Measurements from ENCODE around the gene NCBP2L.

NCBP2L gene

GRCh38 chrX:107752714-107753113, 24.8 kb upstream of the NCBP2L start:
- DNase-seq (ENCODE audit: low spot score), result no peak

- DNase-seq (ENCODE audit: low spot score), result no peak
These were observed 24.3 kb upstream of the NCBP2L start for GRCh38 chrX:107753187-107753586.

GRCh38 chrX:107755721-107756120, 21.8 kb upstream of the NCBP2L start:
- no peak for DNase-seq (ENCODE audit: low spot score)

- DNase-seq (ENCODE audit: low spot score), result no peak
These were observed 19.2 kb upstream of the NCBP2L start for GRCh38 chrX:107758231-107758766.

GRCh38 chrX:107760304-107761077, 17.0 kb upstream of the NCBP2L start:
- DNase-seq (ENCODE audit: low spot score), result no peak

- no peak for DNase-seq (ENCODE audit: low spot score)
These were observed 13.9 kb upstream of the NCBP2L start for GRCh38 chrX:107763647-107764046.

- DNase-seq (ENCODE audit: low spot score), result no peak
These were observed 12.5 kb upstream of the NCBP2L start for GRCh38 chrX:107764845-107765608.

- DNase-seq (ENCODE audit: low spot score), result peak; percentile 23
These were observed 10.9 kb upstream of the NCBP2L start for GRCh38 chrX:107766470-107767150.

- DNase-seq (ENCODE audit: low spot score), result no peak
These were observed 9.5 kb upstream of the NCBP2L start for GRCh38 chrX:107768051-107768450.

GRCh38 chrX:107769581-107770317, 7.8 kb upstream of the NCBP2L start:
- DNase-seq (ENCODE audit: low spot score), result no peak

GRCh38 chrX:107773206-107773605, 4.3 kb upstream of the NCBP2L start:
- no peak for DNase-seq (ENCODE audit: low spot score)

- DNase-seq (ENCODE audit: low spot score), result no peak
These were observed 3.6 kb upstream of the NCBP2L start for GRCh38 chrX:107773906-107774435.

GRCh38 chrX:107775000-107775733, 2.4 kb upstream of the NCBP2L start:
- no peak for DNase-seq (ENCODE audit: low spot score)

GRCh38 chrX:107775734-107776511, 1.6 kb upstream of the NCBP2L start, which contains the start of gene TSC22D3:
TSC22D3 (minus strand) TSS chrX:107775787; CDS start chrX:107775419, 368 bp downstream.
- DNase-seq (ENCODE audit: low spot score), result peak; percentile 69

GRCh38 chrX:107776649-107777535, 641 bp upstream of the NCBP2L start:
- DNase-seq (ENCODE audit: low spot score), result peak; percentile 91

GRCh38 chrX:107780525-107780924, 3.0 kb downstream of the NCBP2L start:
- no peak for DNase-seq (ENCODE audit: low spot score)

- no peak for DNase-seq (ENCODE audit: low spot score)
These were observed 10.3 kb downstream of the NCBP2L start for GRCh38 chrX:107787827-107788226.

GRCh38 chrX:107804427-107804826, 26.9 kb downstream of the NCBP2L start:
- no peak for DNase-seq (ENCODE audit: low spot score)

- DNase-seq (ENCODE audit: low spot score), result no peak
These were observed 27.6 kb downstream of the NCBP2L start for GRCh38 chrX:107805179-107805578.
